HCT116 (cell line): ENCODE data around the gene LRRIQ3. TPM values are rescaled to one million over a fixed set of nuclear protein-coding genes. Genes with fewer than 3 reads are reported as not detected.

Experiments used
- ATAC-seq: fragments of 200-7000 bp; cut with Tn5 transposase; 2 replicates; pipeline ENCODE4 v1.9.1; 2020; ENCODE audit warnings: mild to moderate bottlenecking, moderate library complexity
- BruUV-seq: library from RNA; stranded (reverse); fragments of 400-500 nt; replicated peaks from 2 replicates; lab custom pipeline; 2021; lab: Mats Ljungman, UMichigan
- CTCF ChIA-PET: fragments of 300-600 bp; sonication (Branson Sonifier 250); formaldehyde crosslinking; loops from one replicate; lab custom pipeline; 2021; ENCODE audit warnings: antibody characterized with exemption; lab: Charles Lee
- POLR2A ChIA-PET: fragments of 300-600, 350-600 bp; sonication (Branson Sonifier 250); formaldehyde crosslinking; loops from one replicate; lab custom pipeline; 2021; ENCODE audit warnings: antibody characterized with exemption; lab: Charles Lee
- RAD21 ChIA-PET, 2 experiments: fragments of 300-600 bp; sonication (Branson Sonifier 250); formaldehyde crosslinking; loops; one replicate each; lab custom pipeline; 2023; ENCODE audit warnings: low total read pairs in 2 of 2; ENCODE audit not compliant: uncharacterized antibody in 2 of 2, unreplicated experiment in 2 of 2, low non-redundant PET in 1 of 2; lab: Charles Lee
- DNase-seq: peaks from one replicate; pipeline ENCODE4 v3.0.0-alpha.2; 2010; ENCODE audit warnings: low read depth, low spot score
- H2AFZ ChIP-seq: fragments of 200-600 bp; shearing (Covaris generic), sonication (generic); 2 replicates; pipeline ENCODE4 v1.6.1; 2017; ENCODE audit warnings: low read depth, mixed run types, mixed read lengths, antibody characterized with exemption, low read length; ENCODE audit not compliant: poor library complexity, severe bottlenecking
- H3K27ac ChIP-seq: 2 replicates; pipeline ENCODE4 v1.5.1; 2012; ENCODE audit warnings: low read depth, low read length
- H3K27me3 ChIP-seq: fragments of 200-600 bp; sonication (generic); 2 replicates; pipeline ENCODE4 v1.6.1; 2016; ENCODE audit warnings: mixed run types, low read length, mixed read lengths; ENCODE audit not compliant: insufficient read depth
- H3K36me3 ChIP-seq, 2 experiments: fragments of 200-500 bp in 1 of 2; fragments of 200-600 bp in 1 of 2; sonication (Bioruptor generic) in 1 of 2; sonication (generic) in 1 of 2; 2 replicates each; pipeline versions ENCODE4 v1.5.1 to v1.6.1; 2014 to 2016; ENCODE audit warnings: low read length in 2 of 2, inconsistent platforms in 1 of 2, mixed read lengths in 1 of 2, mixed run types in 1 of 2; ENCODE audit not compliant: insufficient read depth in 2 of 2, control insufficient read depth in 1 of 2
- H3K4me1 ChIP-seq, 2 experiments: fragments of 200-600 bp in 1 of 2; sonication (generic) in 1 of 2; 2 replicates each; pipeline versions ENCODE4 v1.5.1 to v1.6.1; 2012 to 2017; ENCODE audit warnings: low read length in 2 of 2, inconsistent platforms in 1 of 2, mild to moderate bottlenecking in 1 of 2, mixed read lengths in 1 of 2, mixed run types in 1 of 2, moderate library complexity in 1 of 2; ENCODE audit not compliant: insufficient read depth in 2 of 2, control insufficient read depth in 1 of 2
- H3K4me2 ChIP-seq: fragments of 200-600 bp; sonication (generic); 2 replicates; pipeline ENCODE4 v1.6.1; 2017; ENCODE audit warnings: mixed run types, low read length, mixed read lengths
- H3K4me3 ChIP-seq, 2 experiments: fragments of 200-600 bp in 1 of 2; sonication (generic) in 1 of 2; replicated peaks in 1 of 2; 2 replicates each; pipeline ENCODE4 v1.5.1; 2011 to 2016; ENCODE audit warnings: low read length in 2 of 2, control low read depth in 1 of 2, low read depth in 1 of 2, mild to moderate bottlenecking in 1 of 2, mixed read lengths in 1 of 2, mixed run types in 1 of 2
- H3K79me2 ChIP-seq: fragments of 200-600 bp; sonication (generic); 2 replicates; pipeline ENCODE4 v1.6.1; 2017; ENCODE audit warnings: mild to moderate bottlenecking, mixed run types, low read length, moderate library complexity, mixed read lengths; ENCODE audit not compliant: insufficient read depth
- H3K9ac ChIP-seq: fragments of 200-600 bp; sonication (generic); 2 replicates; pipeline ENCODE4 v1.6.1; 2016; ENCODE audit warnings: low read length, mixed read lengths
- H3K9me2 ChIP-seq: fragments of 200-600 bp; sonication (generic), shearing (Covaris generic); 2 replicates; pipeline ENCODE4 v1.6.1; 2017; ENCODE audit warnings: mixed run types, mild to moderate bottlenecking, moderate library complexity; ENCODE audit not compliant: insufficient read depth
- H3K9me3 ChIP-seq, 2 experiments: fragments of 200-500 bp in 1 of 2; fragments of 200-600 bp in 1 of 2; sonication (Bioruptor generic) in 1 of 2; sonication (generic) in 1 of 2; 2 replicates each; pipeline ENCODE4 v1.6.1; 2014 to 2017; ENCODE audit warnings: low read length in 2 of 2, mixed read lengths in 2 of 2, inconsistent platforms in 1 of 2, low read depth in 1 of 2, mild to moderate bottlenecking in 1 of 2, mixed run types in 1 of 2, moderate library complexity in 1 of 2; ENCODE audit not compliant: control insufficient read depth in 1 of 2, insufficient read depth in 1 of 2
- H4K20me1 ChIP-seq: fragments of 200-600 bp; sonication (generic), shearing (Covaris generic); 2 replicates; pipeline ENCODE4 v1.6.1; 2017; ENCODE audit warnings: mixed run types, mild to moderate bottlenecking, moderate library complexity; ENCODE audit not compliant: insufficient read depth
- CEBPB ChIP-seq: IDR thresholded peaks from 2 replicates; pipeline ENCODE4 v1.6.1; 2012; ENCODE audit warnings: low read depth
- ELF1 ChIP-seq: IDR thresholded peaks from 2 replicates; pipeline ENCODE4 v1.6.1; 2012; ENCODE audit warnings: low read depth, borderline replicate concordance
- EZH2phosphoT487 ChIP-seq: fragments of 200-600 bp; IDR thresholded peaks from 2 replicates; pipeline ENCODE4 v1.6.1; 2018; ENCODE audit warnings: antibody characterized with exemption, borderline replicate concordance
- POLR2AphosphoS5 ChIP-seq: IDR thresholded peaks from 2 replicates; pipeline ENCODE4 v1.6.1; 2011; ENCODE audit warnings: mild to moderate bottlenecking, low read depth, low read length, moderate library complexity
- TCF7L2 ChIP-seq: IDR thresholded peaks from 2 replicates; pipeline ENCODE4 v1.7.0; 2011; ENCODE audit warnings: borderline replicate concordance, inconsistent platforms; ENCODE audit not compliant: insufficient read depth, insufficient read length; ENCODE audit errors: extremely low read depth
- ZNF274 ChIP-seq: fragments of 200-500 bp; sonication (Bioruptor generic); IDR thresholded peaks from 2 replicates; pipeline ENCODE4 v1.6.1; 2014; ENCODE audit warnings: mild to moderate bottlenecking, low read depth, low read length, inconsistent platforms
- intact Hi-C: fragments of 100-400 bp; cut with micrococcal nuclease; formaldehyde crosslinking; loops from 2 replicates; pipeline ENCODE4 v1.10.0; 2022
- total RNA-seq: library from RNA; stranded (reverse); gene quantifications from one replicate; pipeline ENCODE4 v1.2.1, GENCODE V29; 2021; ENCODE audit not compliant: unreplicated experiment
- TF ChIP-seq, protein P1 (sequence below), 3 experiments: fragments of 200-600 bp in 1 of 3; sonication (generic) in 1 of 3; IDR thresholded peaks in 2 of 3; conservative IDR thresholded peaks in 1 of 3; 2 replicates each; pipeline ENCODE4 v1.5.1; 2012 to 2017; ENCODE audit warnings: low read depth in 2 of 3, low read length in 2 of 3, antibody characterized with exemption in 1 of 3, borderline replicate concordance in 1 of 3, control low read depth in 1 of 3, mild to moderate bottlenecking in 1 of 3, mixed read lengths in 1 of 3, mixed run types in 1 of 3, moderate library complexity in 1 of 3; ENCODE audit not compliant: insufficient read depth in 1 of 3

LRRIQ3 gene
- total RNA-seq, 1 experiment from 2014 or later, result 1.1 TPM

DNA sequence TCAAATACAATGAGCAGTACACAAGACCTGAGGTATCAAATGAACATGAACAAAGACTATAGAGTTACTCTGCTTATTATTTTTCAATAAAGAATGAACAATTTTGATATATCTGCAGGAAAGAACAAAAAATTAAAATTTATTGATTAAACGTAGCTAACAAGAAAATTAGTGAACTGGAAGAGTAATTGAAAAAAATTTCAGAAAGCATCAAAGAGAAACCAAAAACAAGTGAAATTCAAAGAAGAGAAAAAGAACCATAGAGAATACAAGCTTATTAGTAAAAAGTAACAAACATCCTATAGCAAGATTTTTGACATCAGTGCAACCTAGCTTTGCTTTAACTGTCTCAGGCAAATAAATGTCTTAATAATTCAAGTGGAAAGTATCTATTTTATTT is 106.6 kb downstream of the LRRIQ3 start:
- Histone ChIP-seq H3K4me3 (no peak overlapping the region), H3K9me2 (no peaks in the 10 kb centered on the region), H3K27me3 (no peaks in the 10 kb centered on the region), H3K4me1 (no peaks in the 10 kb centered on the region), H4K20me1 (no peaks in the 10 kb centered on the region), H3K9ac (no peak overlapping the region), H3K36me3 (no peaks in the 10 kb centered on the region), H2AFZ (no peak overlapping the region), H3K27ac (no peak overlapping the region), H3K4me2 (no peak overlapping the region), H3K79me2 (no peaks in the 10 kb centered on the region), H3K9me3 (no peaks in the 10 kb centered on the region)
- ATAC-seq, result no peak
- intact Hi-C loops, result no loop called here
- RAD21 ChIA-PET, result no interaction called here
- POLR2A ChIA-PET, result no interaction called here
- DNase-seq, result no peak
- CTCF ChIA-PET, result no interaction called here
- TF ChIP-seq, protein P1, sequence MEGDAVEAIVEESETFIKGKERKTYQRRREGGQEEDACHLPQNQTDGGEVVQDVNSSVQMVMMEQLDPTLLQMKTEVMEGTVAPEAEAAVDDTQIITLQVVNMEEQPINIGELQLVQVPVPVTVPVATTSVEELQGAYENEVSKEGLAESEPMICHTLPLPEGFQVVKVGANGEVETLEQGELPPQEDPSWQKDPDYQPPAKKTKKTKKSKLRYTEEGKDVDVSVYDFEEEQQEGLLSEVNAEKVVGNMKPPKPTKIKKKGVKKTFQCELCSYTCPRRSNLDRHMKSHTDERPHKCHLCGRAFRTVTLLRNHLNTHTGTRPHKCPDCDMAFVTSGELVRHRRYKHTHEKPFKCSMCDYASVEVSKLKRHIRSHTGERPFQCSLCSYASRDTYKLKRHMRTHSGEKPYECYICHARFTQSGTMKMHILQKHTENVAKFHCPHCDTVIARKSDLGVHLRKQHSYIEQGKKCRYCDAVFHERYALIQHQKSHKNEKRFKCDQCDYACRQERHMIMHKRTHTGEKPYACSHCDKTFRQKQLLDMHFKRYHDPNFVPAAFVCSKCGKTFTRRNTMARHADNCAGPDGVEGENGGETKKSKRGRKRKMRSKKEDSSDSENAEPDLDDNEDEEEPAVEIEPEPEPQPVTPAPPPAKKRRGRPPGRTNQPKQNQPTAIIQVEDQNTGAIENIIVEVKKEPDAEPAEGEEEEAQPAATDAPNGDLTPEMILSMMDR (IDR thresholded peaks at IDR 0.05 in 2 of 3, conservative IDR thresholded peaks at IDR 0.05 in 1 of 3; ENCODE audit: borderline replicate concordance in 1 of 3, insufficient read depth in 1 of 3, low read depth in 2 of 3, low read length in 2 of 3), result no peak
- TF ChIP-seq CEBPB, result no peak
- no TSS peak for BruUV-seq

DNA sequence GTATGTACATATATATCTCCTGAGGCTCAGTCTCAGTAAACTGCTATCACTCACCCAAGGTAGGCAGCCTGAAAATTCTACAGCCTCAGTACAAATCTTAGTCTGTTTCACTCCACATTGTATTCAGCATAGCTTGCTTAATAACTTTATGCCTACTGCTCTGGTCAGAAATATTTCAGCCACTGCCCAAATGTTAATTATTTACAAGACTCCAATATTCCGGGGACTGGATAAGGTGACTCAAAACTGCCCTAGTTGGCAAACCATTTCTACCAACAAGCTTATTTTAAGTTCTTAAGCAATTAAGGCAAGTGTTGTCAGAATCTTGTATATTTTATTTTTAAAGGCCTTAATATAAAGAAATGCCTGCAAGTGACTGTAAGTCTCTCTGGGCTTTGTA is 114.8 kb downstream of the LRRIQ3 start:
- intact Hi-C loops, result no loop called here
- Histone ChIP-seq H2AFZ (no peak overlapping the region), H3K4me2 (no peak overlapping the region), H3K4me1 (no peaks in the 10 kb centered on the region), H3K9me3 (no peaks in the 10 kb centered on the region), H3K9me2 (no peaks in the 10 kb centered on the region), H4K20me1 (no peaks in the 10 kb centered on the region), H3K27me3 (no peaks in the 10 kb centered on the region), H3K9ac (no peak overlapping the region), H3K4me3 (no peak overlapping the region), H3K27ac (no peak overlapping the region), H3K79me2 (no peaks in the 10 kb centered on the region), H3K36me3 (no peaks in the 10 kb centered on the region)
- DNase-seq (no peak), ATAC-seq (no peak)
- ChIA-PET CTCF (no interaction called here), POLR2A (no interaction called here), RAD21 (no interaction called here)
- no peak for TF ChIP-seq ZNF274
- no peak for TF ChIP-seq TCF7L2
- TF ChIP-seq ELF1, result no peak
- TF ChIP-seq POLR2AphosphoS5, result no peak
- TF ChIP-seq, protein P1 (IDR thresholded peaks at IDR 0.05 in 2 of 3, conservative IDR thresholded peaks at IDR 0.05 in 1 of 3; ENCODE audit: borderline replicate concordance in 1 of 3, insufficient read depth in 1 of 3, low read depth in 2 of 3, low read length in 2 of 3), result no peak
- TF ChIP-seq EZH2phosphoT487, result no peak
- no TSS peak for BruUV-seq
